K562 (cell line): ENCODE results near the gene PHYHD1. TPM values are rescaled to one million over a fixed set of nuclear protein-coding genes. Genes with fewer than 3 reads are reported as not detected.

Experiments used
- ATAC-seq: fragments of 200-7000 bp; cut with Tn5 transposase; 3 replicates; pipeline ENCODE4 v1.9.1; 2020; ENCODE audit warnings: moderate library complexity
- BruUV-seq: library from RNA; stranded (reverse); fragments of 400-500 nt; replicated peaks from 2 replicates; lab custom pipeline; 2021; lab: Mats Ljungman, UMichigan
- CTCF ChIA-PET: fragments of 300-600 bp; formaldehyde crosslinking; extraction: SDS; loops from one replicate; lab custom pipeline; 2021; ENCODE audit warnings: low intra/inter-chr PET ratio; lab: Yijun Ruan, JAX
- POLR2A ChIA-PET: fragments of 300-600, 350-650 bp; sonication (Branson Sonifier 250); formaldehyde crosslinking; extraction: SDS; loops from one replicate; lab custom pipeline; 2021; ENCODE audit warnings: antibody characterized with exemption, inconsistent platforms; lab: Yijun Ruan, JAX
- DNase-seq, 4 experiments: peaks; one replicate each; pipeline versions ENCODE4 v3.0.0 to v3.0.0-alpha.2; 2011 to 2018; ENCODE audit warnings: low spot score in 3 of 4, mixed read lengths in 3 of 4; ENCODE audit errors: extremely low read depth in 1 of 4
- FAIRE-seq: peaks from 2 replicates; lab custom pipeline; 2011; peaks lifted over from hg19 to GRCh38; lab: Jason Lieb, UNC
- H2AFZ ChIP-seq: 2 replicates; pipeline ENCODE4 v1.6.0; 2011; ENCODE audit warnings: low read depth, low read length, control low read depth, inconsistent platforms
- H3K27ac ChIP-seq: fragments of 200-600 bp; 3 replicates; pipeline ENCODE4 v1.8.0; 2011; ENCODE audit warnings: low read depth, mild to moderate bottlenecking, control low read depth, inconsistent platforms, low read length, moderate library complexity, mixed read lengths; ENCODE audit errors: extremely low read depth
- H3K27me3 ChIP-seq, 2 experiments: fragments of 300-600 bp in 1 of 2; 2 replicates in 1 of 2; 3 replicates in 1 of 2; pipeline versions ENCODE4 v1.6.0 to v1.8.0; 2011; ENCODE audit warnings: inconsistent platforms in 2 of 2, low read length in 2 of 2, mild to moderate bottlenecking in 1 of 2, mixed read lengths in 1 of 2, moderate library complexity in 1 of 2; ENCODE audit not compliant: control insufficient read depth in 2 of 2, insufficient read depth in 2 of 2
- H3K36me3 ChIP-seq: fragments of 300-600 bp; 3 replicates; pipeline ENCODE4 v1.8.0; 2011; ENCODE audit warnings: mild to moderate bottlenecking, low read length, inconsistent platforms; ENCODE audit not compliant: control insufficient read depth, insufficient read depth
- H3K4me1 ChIP-seq, 2 experiments: fragments of 200-600 bp in 1 of 2; replicated peaks in 1 of 2; 2 replicates in 1 of 2; 3 replicates in 1 of 2; pipeline versions ENCODE4 v1.5.1 to v1.8.0; 2011; ENCODE audit warnings: inconsistent platforms in 2 of 2, low read length in 2 of 2, mild to moderate bottlenecking in 1 of 2, mixed read lengths in 1 of 2, moderate library complexity in 1 of 2; ENCODE audit not compliant: control insufficient read depth in 2 of 2, insufficient read depth in 2 of 2
- H3K4me2 ChIP-seq: 2 replicates; pipeline ENCODE4 v1.6.1; 2011; ENCODE audit warnings: low read length, control low read depth, inconsistent platforms, mixed read lengths; ENCODE audit not compliant: insufficient read depth
- H3K4me3 ChIP-seq: fragments of 200-600 bp; sonication (generic), shearing (Covaris generic); 2 replicates; pipeline ENCODE4 v1.5.1; 2016; ENCODE audit warnings: control low read depth, inconsistent platforms
- H3K79me2 ChIP-seq: fragments of 200-600 bp; 3 replicates; pipeline ENCODE4 v1.8.0; 2011; ENCODE audit warnings: low read length, inconsistent platforms; ENCODE audit not compliant: control insufficient read depth, insufficient read depth
- H3K9ac ChIP-seq, 2 experiments: 2 replicates each; pipeline versions ENCODE4 v1.6.0 to v1.6.1; 2011; ENCODE audit warnings: low read depth in 2 of 2, low read length in 2 of 2, control low read depth in 1 of 2, inconsistent platforms in 1 of 2, mild to moderate bottlenecking in 1 of 2, mixed read lengths in 1 of 2; ENCODE audit not compliant: insufficient read depth in 1 of 2
- H3K9me1 ChIP-seq: one replicate; pipeline ENCODE4 v1.6.0; 2011; ENCODE audit warnings: inconsistent platforms, mild to moderate bottlenecking, low read length, moderate library complexity; ENCODE audit not compliant: control insufficient read depth, insufficient read depth
- H3K9me3 ChIP-seq: replicated peaks from 2 replicates; pipeline ENCODE4 v1.5.1; 2011; ENCODE audit warnings: low read depth, low read length, inconsistent platforms; ENCODE audit not compliant: control insufficient read depth, insufficient read depth
- H4K20me1 ChIP-seq: replicated peaks from 2 replicates; pipeline ENCODE4 v1.6.1; 2011; ENCODE audit warnings: low read length, inconsistent platforms, mixed read lengths; ENCODE audit not compliant: control insufficient read depth, insufficient read depth
- ATF1 ChIP-seq, 2 experiments: fragments of 450-650 bp in 1 of 2; IDR thresholded peaks; 2 replicates each; pipeline ENCODE4 v1.6.1; 2016; ENCODE audit warnings: missing compliant biosample characterization in 1 of 2, missing genetic modification characterization in 1 of 2
- ATF3 ChIP-seq, 2 experiments: fragments of 450-650 bp in 1 of 2; sonication (generic) in 1 of 2; formaldehyde crosslinking in 1 of 2; IDR thresholded peaks in 1 of 2; conservative IDR thresholded peaks in 1 of 2; 2 replicates each; pipeline versions ENCODE4 v1.6.1 to v1.8.1; 2016 to 2023; ENCODE audit warnings: mild to moderate bottlenecking in 2 of 2, moderate library complexity in 2 of 2, inconsistent platforms in 1 of 2, missing genetic modification reagents in 1 of 2
- CREB1 ChIP-seq, 2 experiments: sonication (generic) in 1 of 2; formaldehyde crosslinking in 1 of 2; IDR thresholded peaks; 2 replicates each; pipeline versions ENCODE4 v1.6.1 to v1.8.0; 2012 to 2022; ENCODE audit warnings: inconsistent platforms in 1 of 2, mild to moderate bottlenecking in 1 of 2, missing genetic modification reagents in 1 of 2, moderate library complexity in 1 of 2
- E2F3 ChIP-seq: fragments of 250-450 bp; sonication (Bioruptor Pico); IDR thresholded peaks from 2 replicates; pipeline ENCODE4 v1.4.0; 2020; ENCODE audit warnings: mild to moderate bottlenecking
- ETV6 ChIP-seq, 3 experiments: fragments of 150-350 bp in 1 of 3; sonication (generic) in 1 of 3; formaldehyde crosslinking in 1 of 3; IDR thresholded peaks; 2 replicates each; pipeline versions ENCODE4 v1.6.1 to v1.8.0; 2014 to 2022; ENCODE audit warnings: borderline replicate concordance in 2 of 3, low read depth in 2 of 3, antibody characterized with exemption in 1 of 3, low read length in 1 of 3, mild to moderate bottlenecking in 1 of 3, missing genetic modification reagents in 1 of 3
- FIP1L1 ChIP-seq: fragments of 200-400 bp; formaldehyde crosslinking; IDR thresholded peaks from 2 replicates; pipeline ENCODE4 v1.6.1; 2018; ENCODE audit warnings: mild to moderate bottlenecking, low read depth, low read length; ENCODE audit not compliant: poor library complexity, severe bottlenecking
- MLLT1 ChIP-seq, 2 experiments: fragments of 450-650 bp; IDR thresholded peaks; 2 replicates each; pipeline ENCODE4 v1.6.1; 2016
- YY1 ChIP-seq, 3 experiments: IDR thresholded peaks; 2 replicates each; pipeline ENCODE4 v1.6.1; 2011; ENCODE audit warnings: low read length in 2 of 3, mild to moderate bottlenecking in 2 of 3, moderate library complexity in 2 of 3, borderline replicate concordance in 1 of 3, control low read depth in 1 of 3, low read depth in 1 of 3; ENCODE audit not compliant: insufficient read depth in 3 of 3, insufficient replicate concordance in 2 of 3, control insufficient read depth in 1 of 3, insufficient read length in 1 of 3; ENCODE audit errors: extremely low read depth in 1 of 3
- ZBTB11 ChIP-seq, 3 experiments: fragments of 200-800 bp in 1 of 3; fragments of 250-450 bp in 1 of 3; fragments of 450-650 bp in 1 of 3; sonication (Bioruptor Pico) in 1 of 3; sonication (Bioruptor generic) in 1 of 3; formaldehyde crosslinking in 1 of 3; IDR thresholded peaks; 2 replicates each; pipeline versions ENCODE4 v1.6.1 to v1.8.0; 2016 to 2022; ENCODE audit warnings: mild to moderate bottlenecking in 2 of 3, missing genetic modification characterization in 2 of 3, missing compliant biosample characterization in 1 of 3, moderate library complexity in 1 of 3
- ZSCAN29 ChIP-seq: fragments of 450-650 bp; IDR thresholded peaks from 2 replicates; pipeline ENCODE4 v1.6.1; 2017
- WGBS: fragments of 100-300 bp; shearing (Covaris generic); methylation state at CpG from one replicate; pipeline ENCODE4 v1.1.6; 2016; ENCODE audit warnings: low coverage, mixed read lengths; ENCODE audit not compliant: insufficient coverage; ENCODE audit errors: missing lambda C conversion rate; 5-methylcytosine and 5-hydroxymethylcytosine counted together
- in situ Hi-C: fragments of 300-500 bp; cut with MboI; formaldehyde crosslinking; loops from 4 replicates; pipeline ENCODE4 v1.15.0; 2018; ENCODE audit warnings: inconsistent platforms, mixed read lengths
- intact Hi-C: fragments of 100-400 bp; cut with micrococcal nuclease; formaldehyde crosslinking; loops from 2 replicates; pipeline ENCODE4 v1.14.2; 2022
- polyA plus RNA-seq, 8 experiments: library from polyadenylated mRNA; depleted of rRNA in 4 of 8; stranded (reverse) in 5 of 8; unstranded in 3 of 8; fragments of >200 nt; fragmentation: Nextera tagmentation in 2 of 8; fragmentation: Illumina TruSeq in 1 of 8; extraction: Ambion mirVana in 2 of 8; extraction: Trizol in 1 of 8; gene quantifications; 2 replicates each; pipeline versions ENCODE4 v1.2.1 to v1.2.3, GENCODE V29; 2011 to 2014; ENCODE audit warnings: inconsistent platforms in 1 of 8, missing spikeins in 1 of 8
- total RNA-seq, 7 experiments: library from RNA; depleted of rRNA in 6 of 7; stranded (reverse); fragments of >200 nt in 6 of 7; fragmentation: Illumina TruSeq in 2 of 7; extraction: Trizol in 2 of 7; gene quantifications; 2 replicates each; pipeline versions ENCODE4 v1.2.1 to v1.2.3, GENCODE V29; 2011 to 2021; ENCODE audit warnings: low replicate concordance in 1 of 7

PHYHD1 gene
- total and polyA plus RNA-seq, 9 of the 15 experiments (the other 6 are each of a cell fraction or from before 2014, with no cell fraction given): 0.36 to 1.3 (median 0.80) TPM

- intact Hi-C loops: no loop called here
- ATAC-seq (peak; percentile 85), FAIRE-seq (peak; percentile 70), DNase-seq (peak; percentile 96 to 100 (median 100))
- Histone ChIP-seq H3K4me3 (peak within 1 kb of the TSS; percentile 78), H2AFZ (peak within 1 kb of the TSS; percentile 89), H3K27ac (peak within 1 kb of the TSS; percentile 90), H3K36me3 (peaks cover 51% of the 10 kb centered on the region), H3K4me1 (peaks cover 19 to 36% of the 10 kb centered on the region in 2 experiments), H3K4me2 (peak within 1 kb of the TSS; percentile 97), H3K27me3 (no peaks in the 10 kb centered on the region), H3K9ac (peak within 1 kb of the TSS; percentile 92 to 94), H3K9me1 (no peaks in the 10 kb centered on the region), H3K79me2 (peaks cover 55% of the 10 kb centered on the region), H3K9me3 (no peaks in the 10 kb centered on the region), H4K20me1 (no peaks in the 10 kb centered on the region)
- ChIA-PET CTCF (no interaction called here), POLR2A (interaction anchor here (0.6 to 1.8 kb wide), 8 partner anchors 10 to 126 kb away, joined by 3 to 10 read pairs (median 3); no protein-coding TSS in a partner anchor)
- in situ Hi-C loops: no loop called here
- 0% methylated on average over 38 of the region's 86 CpGs for WGBS
- BruUV-seq: TSS peak; percentile 81
- no peak for TF ChIP-seq ETV6 (IDR thresholded peaks at IDR 0.05; ENCODE audit: borderline replicate concordance in 1 of 2, low read depth in 2 of 2, low read length in 1 of 2)
- TF ChIP-seq ETV6 (CRISPR knock-in tag; IDR thresholded peaks at IDR 0.05; ENCODE audit: borderline replicate concordance): 0 out of 2 replicates have a peak, but pooled peaks have one; percentile 57
- TF ChIP-seq MLLT1 (IDR thresholded peaks at IDR 0.05): peak in 1 of 2 experiments; percentile 76; a peak in 2 of 4 replicates
- peak; percentile 1; the same call in 1 of the 2 replicates for TF ChIP-seq ATF1 (CRISPR knock-in tag; IDR thresholded peaks at IDR 0.05)
- peak; percentile 95 for TF ChIP-seq ATF1 (tag; IDR thresholded peaks at IDR 0.05)
- TF ChIP-seq YY1 (IDR thresholded peaks at IDR 0.05; ENCODE audit: borderline replicate concordance in 1 of 3, control insufficient read depth in 1 of 3, extremely low read depth in 1 of 3, insufficient read depth in 3 of 3, insufficient read length in 1 of 3, insufficient replicate concordance in 2 of 3, low read depth in 1 of 3, low read length in 2 of 3): peak; percentile 92 to 98 (median 97)
- TF ChIP-seq FIP1L1: peak; percentile 79
- TF ChIP-seq ZSCAN29: 0 out of 2 replicates have a peak, but pooled peaks have one; percentile 62
- TF ChIP-seq ZBTB11 (CRISPR knock-in tag; IDR thresholded peaks at IDR 0.05): 0 out of 6 replicates have a peak, but pooled peaks of 1 of the 3 experiments have one; percentile 30
- peak; percentile 62; the same call in 1 of the 2 replicates for TF ChIP-seq E2F3 (CRISPR knock-in tag)
- TF ChIP-seq ATF3 (IDR thresholded peaks at IDR 0.05): peak; percentile 69
- TF ChIP-seq ATF3 (CRISPR knock-in tag; conservative IDR thresholded peaks at IDR 0.05): no peak
- peak; percentile 87 for TF ChIP-seq CREB1 (IDR thresholded peaks at IDR 0.05)
- peak; percentile 84 for TF ChIP-seq CREB1 (CRISPR knock-in tag; IDR thresholded peaks at IDR 0.05)
Measured at GRCh38 chr9:128947527-128948301, 26.9 kb downstream of the PHYHD1 start, which contains the start of the genes DOLK and NUP188. DOLK (minus strand) TSS chr9:128947603; CDS start chr9:128947303, 300 bp downstream. NUP188 (plus strand) TSS chr9:128947699; CDS start chr9:128947720, 21 bp downstream.
